ENCODE measurements around the gene LOX. TPM values are rescaled to one million over a fixed set of nuclear protein-coding genes. Genes with fewer than 3 reads are reported as not detected.

Gene LOX
- total and polyA plus RNA-seq, 9 of the 15 experiments (the other 6 are each of a cell fraction or from before 2014, with no cell fraction given) = 0.06 to 0.09 TPM; not detected in 7

- Histone ChIP-seq H3K36me3 (ENCODE audit: control insufficient read depth, insufficient read depth, low read length) (no peaks in the 10 kb centered on the region), H3K9ac (ENCODE audit: insufficient read depth in 1 of 2, low read depth in 2 of 2, low read length in 2 of 2) (peak overlapping the region in 1 of 2 experiments; percentile 53; a peak in 2 of 4 replicates), H4K20me1 (replicated peaks; ENCODE audit: control insufficient read depth, insufficient read depth, low read length) (no peaks in the 10 kb centered on the region), H2AFZ (ENCODE audit: low read depth, low read length) (peak overlapping the region; percentile 21), H3K79me2 (ENCODE audit: control insufficient read depth, insufficient read depth, low read length) (no peaks in the 10 kb centered on the region), H3K4me2 (ENCODE audit: insufficient read depth, low read length) (peak overlapping the region; percentile 54; the same call in 1 of the 2 replicates), H3K4me3 (no peak overlapping the region), H3K9me1 (ENCODE audit: control insufficient read depth, insufficient read depth, low read length) (no peaks in the 10 kb centered on the region), H3K9me3 (replicated peaks; ENCODE audit: control insufficient read depth, insufficient read depth, low read depth, low read length) (no peaks in the 10 kb centered on the region), H3K27me3 (ENCODE audit: control insufficient read depth in 2 of 2, insufficient read depth in 2 of 2, low read length in 2 of 2) (no peaks in the 10 kb centered on the region), H3K4me1 (replicated peaks in 1 of 2; ENCODE audit: control insufficient read depth in 2 of 2, insufficient read depth in 2 of 2, low read length in 2 of 2) (peaks cover 2 to 40% of the 10 kb centered on the region in 2 experiments; a peak in 2 of 5 replicates), H3K27ac (ENCODE audit: extremely low read depth, low read depth, low read length) (no peak overlapping the region; the same call in 2 of the 3 replicates)
- FAIRE-seq (peak; percentile 81), ATAC-seq (peak; percentile 53), DNase-seq (ENCODE audit: extremely low read depth in 1 of 4, low spot score in 3 of 4) (peak; percentile 14 to 83 (median 43))
- CTCF ChIA-PET (ENCODE audit: low intra/inter-chr PET ratio) = no interaction called here
- WGBS (ENCODE audit: insufficient coverage, low coverage, missing lambda C conversion rate) = 15% methylated on average over 11 of the region's 11 CpGs
- no TSS peak for BruUV-seq (replicated peaks)
- intact Hi-C loops (cut with micrococcal nuclease) = no loop called here
- in situ Hi-C loops (cut with MboI) = no loop called here
- POLR2A ChIA-PET = interaction anchor here (0.8 to 1.5 kb wide), 4 partner anchors 9 to 160 kb away, joined by 3 to 7 read pairs (median 6); partner anchors contain the start of gene SRFBP1
- TF ChIP-seq PML (IDR thresholded peaks at IDR 0.05; ENCODE audit: low read length) = no peak
- no peak for TF ChIP-seq HES1 (IDR thresholded peaks at IDR 0.05; ENCODE audit: low read depth)
- peak; percentile 73 for TF ChIP-seq CBFA2T2 (conservative IDR thresholded peaks at IDR 0.05)
- peak; percentile 75; the same call in 1 of the 2 replicates for TF ChIP-seq JUND (IDR thresholded peaks at IDR 0.05; ENCODE audit: borderline replicate concordance, low read depth, low read length)
- TF ChIP-seq JUND (tag; IDR thresholded peaks at IDR 0.05; ENCODE audit: borderline replicate concordance, low read depth, low read length) = peak; percentile 35; the same call in 1 of the 3 replicates
- TF ChIP-seq PREB (CRISPR knock-in tag; IDR thresholded peaks at IDR 0.05) = no peak
- no peak for TF ChIP-seq ZNF280A (IDR thresholded peaks at IDR 0.05; ENCODE audit: low read depth, partially characterized antibody)
- no peak for TF ChIP-seq EZH2 (IDR thresholded peaks at IDR 0.05; ENCODE audit: borderline replicate concordance, low read depth, low read length)
- no peak for TF ChIP-seq RBM15 (IDR thresholded peaks at IDR 0.05; ENCODE audit: insufficient read depth, low read length)
- no peak for TF ChIP-seq HNRNPUL1 (IDR thresholded peaks at IDR 0.05; ENCODE audit: low read length)
- TF ChIP-seq JUNB (CRISPR knock-in tag; conservative IDR thresholded peaks at IDR 0.05) = no peak
- TF ChIP-seq SFPQ (IDR thresholded peaks at IDR 0.05; ENCODE audit: low read depth, low read length) = no peak
- no peak for TF ChIP-seq HDAC6 (IDR thresholded peaks at IDR 0.05; ENCODE audit: low read depth, low read length)
- TF ChIP-seq HCFC1 (IDR thresholded peaks at IDR 0.05; ENCODE audit: low read depth, low read length) = no peak
- no peak for TF ChIP-seq NR2F6 (CRISPR knock-in tag; IDR thresholded peaks at IDR 0.05)
Observed at GRCh38 chr5:122121479-122122465, 43.7 kb upstream of the LOX start.

All from K562 (cell line).